Smooth muscle cell (in vitro differentiated cells): ENCODE measurements around the gene ELMO1. TPM values are rescaled to one million over a fixed set of nuclear protein-coding genes. Genes with fewer than 3 reads are reported as not detected.

Experiments
- DNase-seq: peaks from one replicate; lab custom pipeline; 2025; ENCODE audit not compliant: unreplicated experiment; lab: John Stamatoyannopoulos, UW
- H2AFZ ChIP-seq: fragments of 200-600 bp; sonication (generic); 2 replicates; pipeline ENCODE4 v1.6.0; 2016; ENCODE audit warnings: antibody characterized with exemption, low read depth, mild to moderate bottlenecking
- H3F3A ChIP-seq: fragments of 200-600 bp; sonication (generic); 2 replicates; pipeline ENCODE4 v1.6.0; 2017; ENCODE audit warnings: antibody characterized with exemption, low read depth
- H3K27ac ChIP-seq: fragments of 200-600 bp; sonication (generic); 2 replicates; pipeline ENCODE4 v1.5.1; 2016; ENCODE audit warnings: low read depth, mild to moderate bottlenecking
- H3K27me3 ChIP-seq: fragments of 200-600 bp; sonication (generic); 2 replicates; pipeline ENCODE4 v1.6.1; 2016; ENCODE audit warnings: low read depth, mild to moderate bottlenecking
- H3K36me3 ChIP-seq: fragments of 200-600 bp; sonication (generic); 2 replicates; pipeline ENCODE4 v1.5.1; 2016; ENCODE audit warnings: low read depth
- H3K4me1 ChIP-seq: fragments of 200-600 bp; sonication (generic); 2 replicates; pipeline ENCODE4 v1.5.1; 2016; ENCODE audit warnings: low read depth
- H3K4me2 ChIP-seq: fragments of 200-600 bp; sonication (generic); 2 replicates; pipeline ENCODE4 v1.6.0; 2016; ENCODE audit warnings: mild to moderate bottlenecking
- H3K4me3 ChIP-seq: fragments of 200-600 bp; sonication (generic); 2 replicates; pipeline ENCODE4 v1.5.1; 2016; ENCODE audit warnings: mild to moderate bottlenecking
- H3K79me2 ChIP-seq: fragments of 200-600 bp; sonication (generic); 2 replicates; pipeline ENCODE4 v1.6.0; 2016; ENCODE audit warnings: low read depth, mild to moderate bottlenecking
- H3K9ac ChIP-seq: fragments of 200-600 bp; sonication (generic); 2 replicates; pipeline ENCODE4 v1.6.0; 2016; ENCODE audit warnings: low read depth
- H3K9me3 ChIP-seq: fragments of 200-600 bp; sonication (generic); replicated peaks from 2 replicates; pipeline ENCODE4 v1.5.1; 2016; ENCODE audit warnings: low read depth
- H4K20me1 ChIP-seq: fragments of 200-600 bp; sonication (generic); 2 replicates; pipeline ENCODE4 v1.6.0; 2016; ENCODE audit warnings: low read depth
- WGBS: methylation state at CpG from one replicate; pipeline ENCODE4 v1.1.7; 2016; ENCODE audit warnings: low lambda C conversion rate; 5-methylcytosine and 5-hydroxymethylcytosine counted together
- polyA plus RNA-seq: library from polyadenylated mRNA; unstranded; fragments of >200 nt; fragmentation: Nextera tagmentation; extraction: Ambion mirVana; gene quantifications from 2 replicates; pipeline ENCODE4 v1.2.1, GENCODE V29; 2016
- total RNA-seq: library from RNA; depleted of rRNA; stranded (reverse); fragments of >200 nt; gene quantifications from 2 replicates; pipeline ENCODE4 v1.2.3, GENCODE V29; 2014
- TF ChIP-seq, protein P1 (sequence below): fragments of 200-600 bp; sonication (generic); IDR thresholded peaks from 2 replicates; pipeline ENCODE4 v1.5.1; 2017; ENCODE audit warnings: borderline replicate concordance, mild to moderate bottlenecking, antibody characterized with exemption; ENCODE audit not compliant: insufficient read depth, poor library complexity, severe bottlenecking

The ELMO1 gene
- total and polyA plus RNA-seq, 2 experiments from 2014 or later: 8.2 to 36.0 TPM

DNA sequence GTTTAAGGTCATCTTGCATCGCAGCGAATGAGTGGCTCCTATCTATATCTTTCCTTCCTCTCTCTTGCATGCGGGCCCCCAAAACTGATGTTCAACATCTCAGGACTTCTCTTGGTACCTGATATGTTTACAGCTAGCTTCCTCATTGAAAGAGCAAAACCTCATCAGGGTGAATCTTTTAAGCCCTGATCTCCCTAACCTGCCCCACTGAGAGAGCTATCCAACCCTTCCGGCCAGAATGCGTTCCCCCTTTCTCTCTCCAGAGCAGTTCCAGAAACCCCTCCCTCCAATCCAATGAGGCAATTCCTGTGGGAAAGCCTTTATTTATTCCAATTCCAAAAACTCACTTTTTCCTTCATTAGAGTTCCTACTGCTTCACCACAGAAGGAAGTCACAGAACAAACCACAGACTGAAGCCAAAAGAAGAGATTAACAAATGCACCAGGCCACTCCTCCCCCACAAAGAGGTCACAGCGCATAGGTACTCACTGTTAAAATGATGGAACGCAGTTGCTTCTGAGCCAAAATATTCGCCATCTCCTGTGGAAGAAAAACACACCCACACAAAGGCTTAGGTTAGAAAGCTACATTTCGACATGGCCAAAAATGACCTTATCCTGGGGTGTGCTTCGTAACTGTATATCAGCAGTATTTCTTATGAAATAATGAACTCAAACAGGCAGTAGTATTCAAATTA lies 232.4 kb downstream of the ELMO1 start:
- WGBS: 45% methylated on average over 10 of the region's 10 CpGs
- Histone ChIP-seq H3K4me3 (no peak overlapping the region), H2AFZ (no peak overlapping the region), H3K9ac (no peak overlapping the region), H3K27ac (peak overlapping the region; percentile 77), H3K79me2 (no peaks in the 10 kb centered on the region), H3K4me1 (peaks cover 21% of the 10 kb centered on the region), H3F3A (peaks cover 5% of the 10 kb centered on the region), H3K4me2 (peak overlapping the region; percentile 64), H3K9me3 (no peaks in the 10 kb centered on the region), H4K20me1 (no peaks in the 10 kb centered on the region), H3K27me3 (no peaks in the 10 kb centered on the region), H3K36me3 (no peaks in the 10 kb centered on the region)
- DNase-seq: no peak
- TF ChIP-seq, protein P1, sequence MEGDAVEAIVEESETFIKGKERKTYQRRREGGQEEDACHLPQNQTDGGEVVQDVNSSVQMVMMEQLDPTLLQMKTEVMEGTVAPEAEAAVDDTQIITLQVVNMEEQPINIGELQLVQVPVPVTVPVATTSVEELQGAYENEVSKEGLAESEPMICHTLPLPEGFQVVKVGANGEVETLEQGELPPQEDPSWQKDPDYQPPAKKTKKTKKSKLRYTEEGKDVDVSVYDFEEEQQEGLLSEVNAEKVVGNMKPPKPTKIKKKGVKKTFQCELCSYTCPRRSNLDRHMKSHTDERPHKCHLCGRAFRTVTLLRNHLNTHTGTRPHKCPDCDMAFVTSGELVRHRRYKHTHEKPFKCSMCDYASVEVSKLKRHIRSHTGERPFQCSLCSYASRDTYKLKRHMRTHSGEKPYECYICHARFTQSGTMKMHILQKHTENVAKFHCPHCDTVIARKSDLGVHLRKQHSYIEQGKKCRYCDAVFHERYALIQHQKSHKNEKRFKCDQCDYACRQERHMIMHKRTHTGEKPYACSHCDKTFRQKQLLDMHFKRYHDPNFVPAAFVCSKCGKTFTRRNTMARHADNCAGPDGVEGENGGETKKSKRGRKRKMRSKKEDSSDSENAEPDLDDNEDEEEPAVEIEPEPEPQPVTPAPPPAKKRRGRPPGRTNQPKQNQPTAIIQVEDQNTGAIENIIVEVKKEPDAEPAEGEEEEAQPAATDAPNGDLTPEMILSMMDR: no peak

DNA sequence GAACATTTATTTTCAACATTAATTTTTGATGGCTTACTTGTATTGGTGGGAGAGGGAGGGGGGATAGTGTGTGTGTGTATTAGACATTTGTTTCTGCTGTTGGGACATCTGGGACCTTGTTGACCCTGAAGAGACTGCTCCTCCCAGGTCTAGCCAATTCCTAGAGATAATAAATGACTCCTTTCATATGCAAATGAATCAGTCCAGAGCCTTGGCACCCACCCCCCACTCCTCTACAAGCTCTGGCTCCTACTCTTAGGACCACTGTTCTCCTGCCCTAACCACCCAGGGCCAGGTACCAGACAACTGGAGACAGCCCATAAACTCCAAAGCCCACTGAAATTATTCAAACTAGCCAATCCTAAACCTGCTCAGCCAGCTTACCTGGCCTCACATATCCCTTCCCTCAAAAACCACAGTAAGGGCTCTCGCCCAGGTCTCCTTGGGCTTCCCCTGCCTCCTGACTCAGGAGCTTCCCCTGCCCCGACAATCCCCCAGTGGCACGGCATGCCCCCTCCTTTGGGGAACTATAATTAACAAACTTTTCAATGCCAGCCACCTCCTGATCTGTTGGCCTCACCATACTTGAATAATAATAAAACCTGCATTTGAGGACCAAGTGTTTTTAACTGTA lies 233.3 kb downstream of the ELMO1 start:
- no peaks in the 10 kb centered on the region for H4K20me1 ChIP-seq
- H3K4me2 ChIP-seq: peak overlapping the region; percentile 64
- H3K36me3 ChIP-seq: no peaks in the 10 kb centered on the region
- no peaks in the 10 kb centered on the region for H3K9me3 ChIP-seq
- H3K9ac ChIP-seq: no peak overlapping the region
- H3K27ac ChIP-seq: no peak overlapping the region
- no peaks in the 10 kb centered on the region for H3K79me2 ChIP-seq
- no peak overlapping the region for H2AFZ ChIP-seq
- TF ChIP-seq, protein P1: no peak
- WGBS: 67% methylated on average over 3 of the region's 3 CpGs
- H3K4me1 ChIP-seq: peaks cover 21% of the 10 kb centered on the region
- DNase-seq: no peak
- peaks cover 5% of the 10 kb centered on the region for H3F3A ChIP-seq
- no peak overlapping the region for H3K4me3 ChIP-seq
- no peaks in the 10 kb centered on the region for H3K27me3 ChIP-seq

DNA sequence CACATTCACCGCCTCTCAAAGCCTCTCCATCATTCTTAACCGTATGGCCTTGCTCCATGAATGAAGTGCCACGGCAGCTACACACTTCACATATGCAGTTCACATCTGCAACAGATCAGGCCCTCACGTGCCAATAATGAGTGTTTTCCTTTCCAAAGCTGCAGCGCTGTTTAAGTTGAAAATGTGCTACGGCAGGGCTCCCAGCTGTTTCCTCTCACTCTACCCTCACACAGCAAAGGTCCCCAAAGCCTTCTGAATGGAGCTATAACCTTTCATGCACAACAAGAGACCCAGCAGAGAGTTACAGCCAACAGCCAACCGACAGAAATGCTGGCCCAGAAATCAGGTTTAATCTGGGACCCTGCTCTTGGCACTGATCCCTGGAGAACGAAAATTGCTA lies 236.1 kb downstream of the ELMO1 start:
- Histone ChIP-seq H3K79me2 (no peaks in the 10 kb centered on the region), H3K9ac (no peak overlapping the region), H3K4me1 (peaks cover 30% of the 10 kb centered on the region), H4K20me1 (no peaks in the 10 kb centered on the region), H3K36me3 (no peaks in the 10 kb centered on the region), H3K27ac (no peak overlapping the region), H2AFZ (no peak overlapping the region), H3K27me3 (no peaks in the 10 kb centered on the region), H3K4me3 (no peak overlapping the region), H3K9me3 (no peaks in the 10 kb centered on the region), H3K4me2 (no peak overlapping the region), H3F3A (peaks cover 16% of the 10 kb centered on the region)
- 64% methylated on average over 8 of the region's 8 CpGs for whole genome bisulfite sequencing
- DNase-seq: no peak
- TF ChIP-seq, protein P1: no peak

DNA sequence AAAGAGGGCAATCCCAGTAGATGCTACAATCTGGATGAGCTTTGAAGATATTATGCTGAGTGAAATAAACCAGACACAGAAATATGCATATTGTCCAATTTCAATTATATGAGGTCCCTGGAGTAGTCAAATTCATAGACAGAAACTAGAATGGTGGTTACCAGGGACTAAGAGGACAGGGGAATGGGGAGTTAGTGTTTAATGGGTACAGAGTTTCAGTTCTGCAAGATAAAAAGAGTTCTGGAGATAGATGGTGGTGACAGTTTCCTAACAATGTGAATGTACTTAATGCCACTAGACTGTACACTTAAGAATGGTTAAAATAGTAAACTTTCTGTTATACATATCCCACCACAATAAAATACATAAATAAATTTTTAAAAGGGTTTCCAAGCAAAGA lies 236.6 kb downstream of the ELMO1 start:
- H3K4me2 ChIP-seq: peak overlapping the region; percentile 40
- DNase-seq: no peak

More for the DNA sequence above, 236.6 kb downstream of the ELMO1 start:
- Histone ChIP-seq H3K9me3 (no peaks in the 10 kb centered on the region), H3K4me1 (peaks cover 30% of the 10 kb centered on the region), H2AFZ (no peak overlapping the region), H3K36me3 (no peaks in the 10 kb centered on the region), H3K4me3 (no peak overlapping the region), H3K79me2 (no peaks in the 10 kb centered on the region), H4K20me1 (no peaks in the 10 kb centered on the region), H3K9ac (no peak overlapping the region), H3F3A (peaks cover 15% of the 10 kb centered on the region), H3K27ac (peak overlapping the region; percentile 80), H3K27me3 (no peaks in the 10 kb centered on the region)
- TF ChIP-seq, protein P1: no peak
